Thyroid gland (tissue), 4 donors: Measurements from ENCODE around the gene LRP3. TPM values are rescaled to one million over a fixed set of nuclear protein-coding genes. Genes with fewer than 3 reads are reported as not detected.

Source experiments
- DNase-seq, 2 donors: peaks; one replicate each; pipeline ENCODE4 v3.0.0-alpha.2; 2019
- H3K27ac ChIP-seq, 3 donors: fragments of 200-600 bp; sonication (generic); 1 replicate in 2 of 3; 2 replicates in 1 of 3; pipeline ENCODE4 v1.5.1; 2016 to 2019; ENCODE audit warnings: mild to moderate bottlenecking in 1 of 3, moderate library complexity in 1 of 3
- H3K27me3 ChIP-seq: fragments of 200-600 bp; sonication (generic); one replicate; pipeline ENCODE4 v1.5.1; 2019
- H3K36me3 ChIP-seq, 2 donors: fragments of 200-600 bp; sonication (generic); one replicate each; pipeline ENCODE4 v1.5.1; 2016 to 2019
- H3K4me1 ChIP-seq, 2 donors: fragments of 200-600 bp; sonication (generic); one replicate each; pipeline ENCODE4 v1.5.1; 2017 to 2019
- H3K4me3 ChIP-seq, 3 donors: fragments of 200-600 bp; sonication (generic); replicated peaks in 1 of 3; 1 replicate in 2 of 3; 2 replicates in 1 of 3; pipeline ENCODE4 v1.5.1; 2016; ENCODE audit warnings: mild to moderate bottlenecking in 1 of 3
- H3K9me3 ChIP-seq: fragments of 200-600 bp; sonication (generic); one replicate; pipeline ENCODE4 v1.5.1; 2017
- POLR2A ChIP-seq, 2 donors: fragments of 450-650 bp; IDR thresholded peaks; one replicate each; pipeline ENCODE4 v1.6.1; 2017; ENCODE audit warnings: antibody characterized with exemption in 2 of 2, mild to moderate bottlenecking in 2 of 2, moderate library complexity in 1 of 2
- WGBS, 2 donors: methylation state at CpG; one replicate each; pipeline ENCODE4 v1.1.5; 2017; 5-methylcytosine and 5-hydroxymethylcytosine counted together
- intact Hi-C: fragments of 100-400 bp; cut with DNase I; formaldehyde crosslinking; loops from one replicate; pipeline ENCODE4 v1.15.1; 2023
- total RNA-seq, 4 donors: library from RNA; depleted of rRNA; stranded (reverse); fragments of >200 nt; gene quantifications; one replicate each; pipeline ENCODE4 v1.2.3, GENCODE V29; 2016
- TF ChIP-seq, protein P1 (sequence below), 6 experiments: fragments of 200-600 bp in 3 of 6; fragments of 450-650 bp in 3 of 6; sonication (generic) in 3 of 6; IDR thresholded peaks; one replicate each; pipeline ENCODE4 v1.5.1; 2016 to 2019; ENCODE audit warnings: antibody characterized with exemption in 6 of 6, mild to moderate bottlenecking in 2 of 6, inconsistent platforms in 1 of 6, moderate library complexity in 1 of 6

LRP3 gene
- total RNA-seq, 4 donors from 2014 or later, result 33.3 to 49.9 (median 39.0) TPM

GRCh38 chr19:33224694-33225457 lies 30.7 kb downstream of the LRP3 start:
- TF ChIP-seq, protein P1, sequence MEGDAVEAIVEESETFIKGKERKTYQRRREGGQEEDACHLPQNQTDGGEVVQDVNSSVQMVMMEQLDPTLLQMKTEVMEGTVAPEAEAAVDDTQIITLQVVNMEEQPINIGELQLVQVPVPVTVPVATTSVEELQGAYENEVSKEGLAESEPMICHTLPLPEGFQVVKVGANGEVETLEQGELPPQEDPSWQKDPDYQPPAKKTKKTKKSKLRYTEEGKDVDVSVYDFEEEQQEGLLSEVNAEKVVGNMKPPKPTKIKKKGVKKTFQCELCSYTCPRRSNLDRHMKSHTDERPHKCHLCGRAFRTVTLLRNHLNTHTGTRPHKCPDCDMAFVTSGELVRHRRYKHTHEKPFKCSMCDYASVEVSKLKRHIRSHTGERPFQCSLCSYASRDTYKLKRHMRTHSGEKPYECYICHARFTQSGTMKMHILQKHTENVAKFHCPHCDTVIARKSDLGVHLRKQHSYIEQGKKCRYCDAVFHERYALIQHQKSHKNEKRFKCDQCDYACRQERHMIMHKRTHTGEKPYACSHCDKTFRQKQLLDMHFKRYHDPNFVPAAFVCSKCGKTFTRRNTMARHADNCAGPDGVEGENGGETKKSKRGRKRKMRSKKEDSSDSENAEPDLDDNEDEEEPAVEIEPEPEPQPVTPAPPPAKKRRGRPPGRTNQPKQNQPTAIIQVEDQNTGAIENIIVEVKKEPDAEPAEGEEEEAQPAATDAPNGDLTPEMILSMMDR (IDR thresholded peaks at IDR 0.05), result no peak
- no peak for TF ChIP-seq POLR2A (IDR thresholded peaks at IDR 0.05)
- intact Hi-C loops, result no loop called here
- DNase-seq, result no peak
- 86 to 96% methylated on average over 4 to 12 of the region's 18 CpGs for WGBS, 2 donors
- H3K4me1 ChIP-seq, result peaks cover 0 to 15% of the 10 kb centered on the region in 2 donors
- H3K27ac ChIP-seq, result no peak overlapping the region
- H3K27me3 ChIP-seq, result peaks cover 30% of the 10 kb centered on the region
- peak overlapping the region in 1 of 3 donors; percentile 21 for H3K4me3 ChIP-seq
- H3K36me3 ChIP-seq, result no peaks in the 10 kb centered on the region
- H3K9me3 ChIP-seq, result no peaks in the 10 kb centered on the region

DNA sequence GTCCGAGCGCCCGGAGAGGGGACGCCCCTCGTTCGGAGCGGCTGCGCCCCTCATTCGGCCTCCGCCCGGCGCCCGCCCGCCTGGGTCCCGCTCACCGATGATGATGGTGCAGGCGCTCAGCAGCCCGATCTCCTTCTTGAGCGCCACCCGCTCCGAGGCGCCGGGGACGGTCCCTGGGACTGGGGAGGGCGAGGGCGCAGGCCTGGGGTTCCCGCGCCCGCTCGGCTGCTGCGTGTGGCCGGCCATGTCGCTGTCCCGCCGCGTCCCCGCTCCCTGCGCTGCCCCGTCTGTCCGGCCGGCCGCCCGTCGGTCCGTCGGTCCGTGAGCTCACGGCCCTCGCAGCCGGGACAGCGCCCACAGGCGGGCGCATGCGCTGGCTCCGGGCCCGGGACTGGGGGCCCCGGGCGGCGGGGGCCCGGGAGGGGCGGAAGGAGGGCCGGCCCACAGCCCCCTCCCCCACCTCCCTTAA lies 31.4 kb downstream of the LRP3 start, which contains the start of gene SLC7A10:
SLC7A10 (minus strand) TSS at position 393 of the 469 bp plus-strand sequence; CDS start at position 246, 147 bp downstream.
- H3K27ac ChIP-seq, result no peak within 1 kb of the TSS
- peaks cover 0 to 15% of the 10 kb centered on the region in 2 donors for H3K4me1 ChIP-seq
- no peaks in the 10 kb centered on the region for H3K9me3 ChIP-seq
- peak within 1 kb of the TSS in 1 of 3 donors; percentile 21 for H3K4me3 ChIP-seq
- TF ChIP-seq POLR2A (IDR thresholded peaks at IDR 0.05), result no peak
- TF ChIP-seq, protein P1 (IDR thresholded peaks at IDR 0.05), result no peak
- no peak for DNase-seq
- H3K27me3 ChIP-seq, result peaks cover 30% of the 10 kb centered on the region
- intact Hi-C loops, result no loop called here
- no peaks in the 10 kb centered on the region for H3K36me3 ChIP-seq
- 0 to 5% methylated on average over 2 to 15 of the region's 62 CpGs for WGBS, 2 donors

- peak overlapping the region in 1 of 3 donors; percentile 14 for H3K4me3 ChIP-seq
- no peaks in the 10 kb centered on the region for H3K9me3 ChIP-seq
Observed at GRCh38 chr19:33226550-33227241, 32.6 kb downstream of the LRP3 start.

GRCh38 chr19:33227242-33227650 lies 33.1 kb downstream of the LRP3 start:
- 19 to 29% methylated on average over 3 to 13 of the region's 18 CpGs for whole genome bisulfite sequencing, 2 donors
- H3K4me3 ChIP-seq, result no peak overlapping the region
- peaks cover 30% of the 10 kb centered on the region for H3K27me3 ChIP-seq
- DNase-seq, result no peak
- H3K9me3 ChIP-seq, result no peaks in the 10 kb centered on the region
- peaks cover 0 to 15% of the 10 kb centered on the region in 2 donors for H3K4me1 ChIP-seq
- no peaks in the 10 kb centered on the region for H3K36me3 ChIP-seq
- no peak overlapping the region for H3K27ac ChIP-seq
- TF ChIP-seq, protein P1 (IDR thresholded peaks at IDR 0.05), result no peak
- TF ChIP-seq POLR2A (IDR thresholded peaks at IDR 0.05), result no peak
- intact Hi-C loops, result no loop called here

More at GRCh38 chr19:33226550-33227241, 32.6 kb downstream of the LRP3 start:
- WGBS, 2 donors, result 4 to 6% methylated on average over 19 to 31 of the region's 66 CpGs
- H3K27me3 ChIP-seq, result peaks cover 30% of the 10 kb centered on the region
- no peak for TF ChIP-seq POLR2A (IDR thresholded peaks at IDR 0.05)
- TF ChIP-seq, protein P1 (IDR thresholded peaks at IDR 0.05), result no peak
- H3K36me3 ChIP-seq, result no peaks in the 10 kb centered on the region
- H3K4me1 ChIP-seq, result peaks cover 0 to 15% of the 10 kb centered on the region in 2 donors
- DNase-seq, result peak; percentile 11 to 17
- H3K27ac ChIP-seq, result no peak overlapping the region
- intact Hi-C loops, result no loop called here
